NCI-H1436 (cell line): ENCODE measurements around the gene SLC25A48.

Experiments used
- DNase-seq: peaks from one replicate; lab custom pipeline; 2025; lab: John Stamatoyannopoulos, UW

The SLC25A48 gene

DNA sequence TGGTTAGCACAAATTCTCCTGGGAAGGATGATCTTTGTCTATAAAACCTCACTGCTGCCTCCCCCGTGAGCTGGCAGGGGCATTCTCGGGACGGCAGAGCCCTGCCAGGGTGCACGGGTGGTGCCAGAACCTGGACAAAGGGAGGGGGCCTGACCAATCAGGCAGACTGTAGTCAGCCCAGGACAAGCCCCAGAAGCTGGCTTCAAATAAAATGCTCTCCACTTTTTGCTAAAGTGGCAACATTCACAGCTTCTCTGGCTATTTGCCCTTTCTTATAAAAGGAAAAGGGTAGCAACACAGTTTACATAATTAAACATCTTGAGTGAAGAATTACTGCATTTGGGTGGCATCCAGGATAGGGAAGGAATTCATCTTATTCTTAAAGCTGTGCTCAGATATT, 46.8 kb downstream of the SLC25A48 start:
- no peak for DNase-seq

DNA sequence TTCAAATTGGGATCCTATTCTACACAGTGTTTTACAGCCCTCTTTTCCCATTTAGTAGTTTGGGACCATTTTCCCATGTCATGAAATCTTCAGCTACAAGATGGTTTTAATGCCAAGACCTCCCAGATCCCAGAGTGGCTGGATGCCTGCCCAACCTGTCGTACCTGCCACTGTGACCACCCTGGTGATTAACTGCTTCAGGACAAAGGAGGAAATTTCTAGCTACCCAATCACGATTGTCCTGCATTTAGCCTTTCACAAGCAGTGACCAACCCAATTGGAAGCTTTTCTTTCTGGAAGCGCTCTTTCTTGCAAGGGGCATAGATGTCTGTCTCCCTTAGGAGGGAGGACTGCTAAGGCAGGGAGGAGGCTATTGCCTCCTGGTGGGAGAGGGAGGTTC, 47.4 kb downstream of the SLC25A48 start:
- no peak for DNase-seq

DNA sequence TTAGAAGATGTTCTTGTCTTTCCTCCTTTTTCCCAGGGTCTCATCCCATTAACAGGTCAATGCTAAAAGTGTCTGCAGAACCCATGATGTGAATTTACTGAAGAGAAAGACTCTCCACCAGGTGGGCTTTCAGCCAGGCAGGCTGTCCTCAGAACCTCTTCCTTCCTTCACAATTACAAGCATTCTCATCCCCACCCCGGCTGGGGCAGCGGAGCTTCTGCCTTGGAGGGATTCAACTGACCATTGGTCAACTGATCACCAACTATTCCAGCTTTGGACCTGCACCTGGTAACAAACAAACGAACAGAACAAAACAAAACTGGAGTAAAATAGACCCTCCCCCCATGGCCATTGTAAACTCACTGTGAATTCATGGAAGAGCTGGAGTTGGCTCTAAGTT, 48.6 kb downstream of the SLC25A48 start:
- DNase-seq = no peak

DNA sequence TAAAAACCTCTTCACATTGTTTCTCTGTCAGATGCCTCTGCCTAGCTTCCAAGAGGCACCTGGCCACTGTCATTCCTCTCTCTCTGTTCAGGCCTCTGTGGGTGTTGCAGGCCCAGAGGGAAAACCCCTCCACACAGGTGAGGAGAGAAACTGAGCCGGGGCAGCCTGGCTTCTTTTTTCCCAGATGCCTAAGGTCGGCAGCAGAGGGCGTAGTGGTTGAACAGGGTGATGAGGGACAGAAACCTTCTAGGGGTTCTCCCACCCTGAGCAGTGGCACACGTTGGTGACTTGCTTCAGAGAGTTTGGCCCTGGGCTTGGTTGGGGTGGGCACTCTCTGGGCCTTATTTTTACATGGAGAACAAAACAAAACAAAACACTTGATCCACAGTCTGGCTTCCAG, 49.0 kb downstream of the SLC25A48 start:
- DNase-seq = no peak

DNA sequence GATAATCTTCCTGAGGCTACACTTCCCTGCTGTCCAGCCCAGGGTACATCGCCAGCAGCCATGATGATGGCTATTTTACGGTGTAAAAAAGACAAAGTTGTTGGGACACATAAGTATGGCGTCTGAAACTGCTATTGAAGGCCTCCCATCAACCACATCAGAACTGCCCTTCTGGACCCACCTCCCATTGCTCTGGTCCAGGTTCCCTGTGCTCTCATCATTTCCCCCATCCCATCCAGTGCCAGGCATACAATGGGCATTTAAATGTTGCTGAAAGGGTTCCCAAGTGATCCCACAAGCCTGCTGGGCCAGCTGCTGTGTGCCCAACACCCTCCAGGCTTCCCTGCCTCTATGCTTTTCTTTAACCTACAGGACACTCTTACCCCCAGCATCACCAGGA, 50.6 kb downstream of the SLC25A48 start:
- DNase-seq = no peak

DNA sequence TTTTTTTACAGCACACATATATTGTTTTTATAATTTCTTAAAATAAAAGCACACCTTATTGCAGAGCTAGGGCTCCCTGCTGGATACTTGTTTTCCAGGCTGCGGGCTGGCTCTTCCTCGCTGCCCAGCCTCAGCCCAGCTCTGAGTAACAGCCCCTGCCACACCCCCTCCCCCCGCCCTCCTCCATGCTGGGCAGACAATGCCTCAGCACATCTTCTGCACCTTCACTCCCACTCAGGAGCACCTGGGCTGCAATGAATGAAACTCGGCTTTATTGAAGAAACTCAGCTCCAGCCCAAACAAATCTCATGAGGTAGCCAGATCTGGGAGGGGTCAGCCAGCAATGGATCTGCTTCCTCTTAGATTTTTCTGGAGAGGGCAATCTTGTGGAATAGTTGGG, 51.7 kb downstream of the SLC25A48 start:
- no peak for DNase-seq

DNA sequence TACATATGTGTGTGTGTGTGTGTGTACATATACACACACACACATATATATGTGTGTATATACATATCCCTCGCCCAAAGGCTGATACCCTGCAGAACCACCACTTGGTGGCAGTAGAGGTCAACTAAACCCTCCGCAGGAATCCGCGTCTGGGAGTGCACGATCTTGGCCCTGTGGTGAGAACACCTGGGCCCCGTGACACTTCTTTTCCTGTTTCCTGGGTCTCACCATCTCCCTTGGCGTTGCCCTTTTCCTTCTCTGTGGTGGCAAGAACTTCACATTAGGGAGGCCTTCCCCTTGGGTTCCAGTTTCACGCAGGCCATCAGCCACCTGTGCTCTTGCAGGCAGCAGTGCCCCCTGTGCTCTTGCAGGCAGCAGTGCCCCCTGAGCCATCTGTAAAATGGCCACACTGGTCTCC, 53.0 kb downstream of the SLC25A48 start:
- DNase-seq = peak; percentile 59

DNA sequence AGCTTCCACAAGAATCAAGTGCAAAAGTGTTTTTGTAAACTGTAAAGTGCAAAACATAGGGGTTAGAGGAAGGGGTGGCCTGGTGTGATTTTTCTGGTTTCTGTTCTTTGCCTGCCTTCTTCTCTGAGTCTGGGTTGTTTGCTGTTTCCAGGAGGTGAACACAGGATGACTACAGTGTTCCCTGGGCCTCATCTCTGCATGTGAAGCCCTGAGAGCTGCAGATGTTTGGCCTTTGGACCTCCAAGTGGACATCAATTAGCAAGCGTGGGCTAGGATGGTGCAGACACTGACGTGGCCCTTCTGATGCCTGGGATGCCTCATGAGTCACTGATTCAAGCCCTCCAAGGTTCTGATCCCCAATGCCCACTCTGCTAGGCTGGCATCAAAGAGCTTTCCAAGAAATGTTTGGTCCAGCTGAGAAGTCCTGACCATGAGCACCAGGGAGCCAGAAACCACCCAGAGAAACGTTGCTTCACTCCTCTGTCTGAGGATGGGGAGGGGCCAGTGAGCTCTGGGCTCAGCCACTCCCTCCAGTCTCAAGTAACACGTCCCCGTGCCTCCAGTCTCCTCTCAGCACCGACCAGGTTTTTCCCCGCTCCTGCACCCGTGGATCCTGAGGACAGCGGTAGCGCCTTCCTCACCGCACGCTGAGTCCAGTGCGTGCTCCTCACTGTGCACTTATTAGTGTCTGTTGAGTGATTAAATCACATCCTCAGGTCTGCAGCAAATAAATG, 53.6 kb downstream of the SLC25A48 start:
- no peak for DNase-seq

DNA sequence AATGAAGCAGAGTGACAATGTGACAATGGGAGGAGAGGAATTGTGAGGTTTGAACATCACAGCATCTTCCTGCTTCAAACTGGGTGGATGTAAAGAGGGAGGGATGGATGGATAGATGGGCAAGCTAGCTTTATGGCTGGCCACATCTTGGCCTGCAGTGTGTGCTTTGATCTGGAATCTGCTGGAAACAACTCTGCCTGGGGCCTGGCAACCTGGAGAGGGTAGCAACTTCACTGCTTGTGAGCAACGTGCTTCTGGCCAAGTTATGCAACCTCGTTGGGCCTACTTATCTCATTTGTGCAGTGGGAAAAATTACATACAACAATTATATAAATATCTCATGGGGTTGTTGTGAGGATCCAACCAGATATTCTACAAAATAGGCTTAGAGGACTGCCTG, 55.8 kb downstream of the SLC25A48 start:
- no peak for DNase-seq

DNA sequence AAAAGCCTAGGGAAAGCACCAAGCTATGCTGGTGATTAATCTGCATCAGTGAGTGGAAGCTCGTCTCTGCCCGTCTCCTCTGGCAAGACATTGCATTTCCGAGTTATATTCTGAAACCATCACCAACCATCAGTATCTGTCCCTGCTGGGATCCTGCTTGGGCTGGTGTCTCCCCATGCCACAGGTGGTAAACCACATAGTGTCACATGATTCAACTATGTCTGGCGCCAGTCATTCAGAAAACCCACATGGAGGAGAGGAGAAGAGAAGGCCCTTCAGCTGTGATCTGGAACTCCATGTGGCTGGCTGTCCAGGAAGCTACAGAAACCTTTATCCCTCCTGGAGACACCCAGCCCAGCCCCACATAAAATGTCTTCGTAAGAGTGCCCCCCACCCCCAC, 56.4 kb downstream of the SLC25A48 start:
- no peak for DNase-seq

DNA sequence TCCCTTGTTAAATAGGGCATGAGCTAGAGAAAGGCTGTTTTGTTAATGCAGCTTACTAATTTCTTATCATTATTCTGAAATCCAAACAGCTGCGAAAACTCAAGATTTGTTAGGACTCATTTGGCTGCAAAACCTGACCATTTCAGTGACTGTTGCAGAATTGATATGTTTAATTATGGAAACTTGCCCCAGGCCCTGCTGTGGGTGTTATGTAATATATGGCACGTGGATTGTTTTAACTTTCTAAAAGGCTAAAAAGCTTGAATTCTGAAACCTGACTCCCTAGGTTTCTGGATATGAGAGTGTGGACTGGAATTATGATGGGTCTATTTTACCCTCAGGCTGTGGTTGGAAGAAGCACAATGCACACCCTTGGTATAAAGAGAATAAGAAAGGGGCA, 56.8 kb downstream of the SLC25A48 start:
- no peak for DNase-seq

DNA sequence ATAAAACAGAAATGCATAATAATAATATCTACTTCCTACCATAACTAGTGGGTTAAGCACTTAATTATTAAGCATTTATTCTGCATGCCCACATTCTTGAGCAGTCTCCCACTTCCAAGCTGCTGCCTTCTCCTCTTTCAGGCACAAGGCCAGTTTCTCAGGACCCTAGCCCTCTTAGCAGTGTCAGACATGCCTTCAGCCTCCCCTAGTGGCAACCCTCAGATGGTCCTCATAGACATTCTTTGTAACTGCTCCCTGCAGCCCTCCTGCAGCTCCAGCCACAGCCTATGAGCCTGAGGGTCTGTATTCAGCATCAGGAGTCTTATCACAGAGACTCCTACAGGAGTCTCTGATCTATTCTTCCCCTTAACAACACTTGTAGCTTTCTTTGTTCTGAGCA, 57.3 kb downstream of the SLC25A48 start:
- no peak for DNase-seq

DNA sequence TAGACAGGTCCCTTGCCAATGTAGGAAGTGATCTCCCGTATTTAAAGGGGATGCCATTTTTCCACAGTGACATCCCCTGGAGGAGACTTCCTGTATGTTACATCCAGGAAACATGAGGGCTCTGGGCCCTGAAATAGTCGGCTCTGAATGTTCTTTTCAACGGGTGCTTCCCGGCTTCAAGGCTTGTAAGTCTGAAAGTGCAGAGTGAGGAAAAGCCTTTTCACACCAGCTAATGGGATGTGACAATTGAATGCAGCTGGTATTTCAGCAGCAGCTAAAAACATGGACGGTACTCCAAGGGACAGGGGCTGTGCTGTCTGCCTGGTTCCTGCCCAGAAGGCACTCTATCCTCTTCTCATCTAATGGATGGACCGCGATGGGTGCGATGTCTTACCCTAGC, 59.8 kb downstream of the SLC25A48 start:
- DNase-seq = no peak

DNA sequence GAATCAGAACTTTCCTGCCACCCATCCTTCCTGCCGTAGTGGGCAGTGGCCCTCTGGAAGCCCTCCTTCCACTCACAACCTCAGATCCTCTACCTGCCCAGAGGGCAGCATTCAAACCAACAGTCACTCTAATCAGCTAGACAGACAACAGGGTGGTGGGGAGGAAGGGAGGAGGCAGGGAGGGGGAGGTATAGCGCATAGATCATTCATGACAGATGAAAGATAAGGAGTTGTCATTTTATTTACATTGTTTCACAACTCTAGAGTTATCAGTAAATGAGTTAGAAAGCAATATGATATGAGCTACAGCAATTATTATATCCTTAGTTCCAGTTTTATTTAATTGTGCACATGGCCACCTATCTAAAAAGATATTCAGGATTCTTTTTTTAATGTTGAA, 60.3 kb downstream of the SLC25A48 start:
- no peak for DNase-seq

DNA sequence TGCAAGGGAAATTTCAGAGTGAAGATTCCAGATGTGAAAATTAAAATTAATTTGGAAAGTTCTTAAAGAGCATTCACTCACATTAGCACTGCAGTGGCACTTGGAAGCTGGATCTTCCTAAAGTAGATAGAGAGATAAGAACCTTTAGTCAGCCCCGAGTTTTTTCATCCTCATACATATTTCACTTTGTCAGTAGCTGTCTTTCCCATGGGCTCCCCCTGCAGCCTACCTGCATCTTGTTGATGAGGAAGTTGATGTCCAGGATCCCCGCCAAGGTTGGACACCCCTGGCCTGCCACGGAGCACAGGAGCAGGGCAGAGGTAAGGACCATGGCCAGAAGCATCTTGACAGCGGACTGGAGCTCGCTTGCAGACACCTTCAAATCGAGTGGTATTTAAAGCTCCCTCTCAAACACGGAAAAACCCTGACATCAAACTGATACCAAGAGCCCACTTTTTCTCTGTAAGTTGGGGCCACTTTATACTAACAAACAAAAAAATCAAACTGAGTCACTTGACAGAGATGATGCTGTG, 61.1 kb downstream of the SLC25A48 start, which contains the start of gene IL9:
IL9 (minus strand) TSS at position 368 of the 533 bp plus-strand sequence; CDS start at position 343, 25 bp downstream.
- no peak for DNase-seq

DNA sequence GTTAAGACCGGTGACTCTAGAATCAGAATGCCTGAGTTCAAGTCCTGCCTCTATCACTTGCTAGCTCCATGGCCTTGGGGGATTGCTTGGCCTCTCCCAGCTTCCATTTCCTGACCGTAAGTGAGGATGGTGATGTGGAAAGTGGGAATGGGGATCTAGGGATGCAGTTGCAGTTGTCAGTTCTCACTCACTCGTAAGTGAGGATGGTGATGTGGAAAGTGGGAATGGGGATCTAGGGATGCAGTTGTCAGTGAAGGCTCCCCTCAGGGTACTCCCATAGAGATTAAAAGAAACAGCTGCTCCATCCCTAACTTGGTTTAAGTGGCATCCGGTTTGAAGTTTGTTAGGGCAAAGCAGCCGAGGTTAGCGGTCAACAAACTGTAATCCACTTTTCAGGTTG, 64.2 kb downstream of the SLC25A48 start:
- DNase-seq = no peak

DNA sequence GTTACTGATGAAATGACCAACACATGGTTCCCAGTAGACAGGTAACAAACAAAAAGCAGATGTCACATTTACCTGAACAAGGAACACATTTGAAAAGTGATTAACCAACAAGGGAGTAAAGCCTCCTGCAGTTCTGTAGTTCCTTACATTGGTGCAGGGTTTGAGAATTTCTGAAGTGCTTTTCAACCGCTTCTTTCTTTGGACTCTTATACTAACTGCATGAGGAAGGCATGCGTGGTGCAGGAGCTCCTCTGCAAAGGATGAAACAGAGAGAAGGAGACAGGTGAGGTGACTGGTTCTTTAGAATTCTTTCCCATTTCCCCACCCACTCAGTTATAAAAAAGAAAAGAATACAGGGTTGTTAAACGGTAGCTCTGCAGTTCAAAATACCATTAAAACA, 65.8 kb downstream of the SLC25A48 start:
- DNase-seq = no peak

DNA sequence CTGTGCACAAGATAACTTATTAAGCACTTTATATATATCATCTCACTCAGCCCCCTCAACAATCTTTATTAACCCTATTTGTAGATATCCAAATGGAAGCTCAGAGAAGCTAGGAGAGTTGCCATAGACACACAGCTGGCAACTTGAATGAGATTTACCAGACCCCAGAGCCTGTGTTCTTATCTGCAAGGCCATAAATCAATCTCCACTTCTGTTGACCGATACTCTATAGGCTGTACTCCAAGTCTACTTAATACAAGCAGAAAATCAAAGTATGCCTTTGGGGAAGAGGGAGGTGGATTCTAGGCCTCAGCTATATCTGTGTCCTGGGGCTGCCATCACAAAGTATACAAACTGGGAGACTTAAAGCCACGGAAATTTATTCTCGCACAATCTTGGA, 67.2 kb downstream of the SLC25A48 start:
- no peak for DNase-seq

DNA sequence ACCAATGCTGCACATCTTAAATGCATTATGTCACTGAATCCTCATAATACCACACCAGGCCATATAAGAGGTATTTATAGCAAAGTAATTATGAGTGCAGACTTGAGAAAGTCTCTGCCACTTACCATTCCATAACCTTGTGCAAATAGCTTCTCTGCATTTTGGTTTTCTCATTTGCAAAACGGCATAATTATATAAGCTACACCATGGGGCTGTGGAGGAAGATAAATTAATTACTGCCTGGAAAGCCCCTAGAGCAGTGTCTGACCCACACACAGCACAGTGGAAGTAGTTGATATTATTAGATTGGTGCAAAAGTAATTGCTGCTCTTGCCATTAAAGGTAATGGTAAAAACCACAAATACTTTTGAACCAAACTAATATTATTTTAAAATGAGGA, 70.7 kb downstream of the SLC25A48 start:
- no peak for DNase-seq

DNA sequence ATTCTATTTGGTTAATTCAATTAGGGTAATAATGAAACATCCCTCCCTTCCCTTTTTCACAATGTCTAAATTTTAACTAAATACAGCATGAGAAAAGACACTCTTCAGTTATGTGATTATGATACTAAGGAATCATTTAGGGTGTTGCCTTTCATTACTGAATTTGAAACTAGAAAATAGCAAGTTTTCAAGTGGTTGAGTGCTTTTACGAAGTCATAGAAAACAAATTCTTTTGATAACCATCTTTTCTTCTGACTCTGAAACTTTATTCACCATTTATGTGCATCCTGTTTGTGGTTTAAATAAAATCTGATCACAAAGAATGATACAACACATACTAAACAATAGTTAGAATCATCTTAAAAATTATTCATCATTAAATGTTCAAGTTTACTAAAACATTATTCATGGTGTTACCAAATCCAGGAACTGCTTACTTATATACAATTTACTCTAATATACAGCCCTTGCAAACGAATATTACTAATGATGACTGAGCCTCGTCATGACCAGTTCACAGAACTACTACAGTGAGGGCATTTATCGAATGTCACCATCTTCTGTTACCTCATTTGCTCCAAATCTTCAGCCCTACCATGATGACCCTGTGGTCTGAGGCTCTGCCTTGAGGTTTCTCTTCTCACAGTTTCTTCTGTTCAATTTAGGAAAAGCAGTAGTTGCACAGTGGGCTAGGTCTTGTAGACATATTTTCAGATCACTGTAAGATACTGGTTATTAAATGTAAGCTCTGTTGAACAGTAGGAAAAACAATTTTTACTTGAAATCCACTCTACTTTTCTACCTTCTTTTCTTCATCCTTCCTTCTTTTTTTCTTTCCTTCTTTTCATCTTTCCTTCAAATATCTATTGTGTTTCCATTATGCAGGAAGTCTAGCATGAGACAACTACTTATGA, 79.5 kb downstream of the SLC25A48 start:
- no peak for DNase-seq

DNA sequence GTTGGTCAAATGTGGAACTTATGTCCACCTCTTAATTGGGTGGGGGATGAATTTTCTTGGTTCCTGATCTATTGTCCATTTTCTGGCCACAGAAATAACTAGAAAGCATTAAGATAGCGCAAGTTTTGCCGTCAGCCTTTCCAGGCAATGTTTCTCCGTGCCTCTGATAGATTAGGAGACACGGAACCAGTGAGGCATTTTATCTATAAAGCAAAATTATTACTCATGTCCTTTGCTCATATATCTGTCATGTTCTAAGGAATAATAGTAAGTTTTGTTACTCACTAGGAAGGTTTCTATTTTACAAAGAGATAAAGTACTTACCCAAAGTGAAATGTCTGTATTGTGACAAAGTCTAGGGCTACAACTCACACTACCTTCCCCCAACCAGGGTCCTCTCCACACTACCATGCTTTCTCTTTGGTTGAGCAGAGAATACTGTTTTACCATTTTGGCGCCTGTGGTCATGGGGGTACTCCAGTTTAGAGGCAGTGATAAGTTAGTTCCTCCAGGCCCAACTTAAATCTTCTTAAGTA, 81.1 kb downstream of the SLC25A48 start:
- DNase-seq = no peak

DNA sequence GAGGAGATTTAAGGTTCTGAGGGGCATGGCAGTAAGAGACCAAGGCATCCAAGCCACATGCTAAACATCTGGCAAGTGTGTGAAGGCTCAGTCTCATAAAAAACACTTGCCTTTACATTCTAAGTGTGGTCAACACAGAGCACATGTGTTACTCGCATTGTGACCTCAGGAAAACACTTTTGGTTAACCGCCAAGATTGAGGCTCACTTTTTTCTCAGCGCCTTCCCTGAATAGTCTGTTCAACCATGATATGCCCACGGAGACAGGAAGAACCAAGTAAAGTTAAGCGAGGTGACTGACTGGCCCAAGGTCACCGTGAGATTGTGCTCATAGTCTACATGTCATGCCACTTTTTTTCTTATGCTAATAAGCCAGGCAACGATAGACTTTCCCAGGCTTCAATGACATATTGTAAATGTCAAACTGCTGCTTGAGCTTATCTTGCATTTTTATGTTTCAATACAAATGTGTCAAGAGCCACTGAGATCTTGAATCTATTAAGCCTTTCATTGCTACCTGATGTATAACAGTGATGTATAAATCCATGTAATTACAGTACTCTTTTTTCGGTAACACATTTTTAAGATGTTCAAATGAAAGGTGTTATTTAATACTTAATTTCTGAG, 82.3 kb downstream of the SLC25A48 start:
- DNase-seq = no peak
